Ascending aorta (tissue), 2 donors: ENCODE data around the gene OCRL. TPM values are rescaled to one million over a fixed set of nuclear protein-coding genes. Genes with fewer than 3 reads are reported as not detected.

ENCODE experiments used
- DNase-seq, 2 donors: peaks; one replicate each; pipeline ENCODE4 v3.0.0-alpha.2; 2019; ENCODE audit warnings: low spot score in 2 of 2
- H3K27ac ChIP-seq, 2 donors: fragments of 200-600 bp; sonication (generic); one replicate each; pipeline ENCODE4 v1.5.1; 2016 to 2017; ENCODE audit warnings: mild to moderate bottlenecking in 1 of 2
- H3K27me3 ChIP-seq: fragments of 200-600 bp; sonication (generic); one replicate; pipeline ENCODE4 v1.5.1; 2017
- H3K36me3 ChIP-seq, 2 donors: fragments of 200-600 bp; sonication (generic); one replicate each; pipeline ENCODE4 v1.5.1; 2016
- H3K4me1 ChIP-seq, 2 donors: fragments of 200-600 bp; sonication (generic); one replicate each; pipeline ENCODE4 v1.5.1; 2016 to 2017; ENCODE audit warnings: mild to moderate bottlenecking in 1 of 2
- H3K4me3 ChIP-seq, 2 donors: fragments of 200-600 bp; sonication (generic); one replicate each; pipeline ENCODE4 v1.5.1; 2016 to 2017; ENCODE audit warnings: mild to moderate bottlenecking in 1 of 2
- H3K9me3 ChIP-seq, 2 donors: fragments of 200-600 bp; sonication (generic); one replicate each; pipeline ENCODE4 v1.5.1; 2016
- intact Hi-C: fragments of 100-400 bp; cut with DNase I; formaldehyde crosslinking; loops from one replicate; pipeline ENCODE4 v1.15.1; 2023
- total RNA-seq: library from RNA; depleted of rRNA; stranded (reverse); fragments of >200 nt; gene quantifications from one replicate; pipeline ENCODE4 v1.1.0, GENCODE V29; 2016
- TF ChIP-seq, protein P1 (sequence below), 3 experiments: fragments of 200-600 bp in 2 of 3; fragments of 450-650 bp in 1 of 3; sonication (generic) in 2 of 3; IDR thresholded peaks; one replicate each; pipeline ENCODE4 v1.5.1; 2016 to 2019; ENCODE audit warnings: antibody characterized with exemption in 3 of 3, mild to moderate bottlenecking in 1 of 3, moderate library complexity in 1 of 3

The OCRL gene
- total RNA-seq, 1 donor from 2014 or later: 22.4 TPM

DNA sequence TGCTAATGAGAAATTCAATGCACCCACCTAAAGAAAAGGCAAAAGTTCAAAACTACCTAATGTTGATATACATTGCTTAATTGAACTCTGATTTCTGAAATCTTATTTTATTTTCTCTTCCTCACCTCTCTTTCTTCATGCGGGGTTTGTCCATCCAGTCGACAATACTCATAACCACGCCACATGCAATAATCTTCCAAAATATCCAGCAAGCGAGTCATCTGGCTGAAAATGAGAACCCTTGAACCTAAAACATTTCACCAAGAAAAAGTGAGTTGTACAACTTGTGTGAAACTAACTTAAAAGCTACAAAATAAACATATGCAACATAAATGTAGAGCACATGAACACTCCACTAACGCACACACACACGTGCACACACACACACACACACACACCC is 43.4 kb upstream of the OCRL start:
- Histone ChIP-seq H3K36me3 (peaks cover 2 to 11% of the 10 kb centered on the region in 2 donors), H3K4me3 (no peak overlapping the region), H3K27ac (no peak overlapping the region), H3K4me1 (no peaks in the 10 kb centered on the region), H3K9me3 (no peaks in the 10 kb centered on the region), H3K27me3 (no peaks in the 10 kb centered on the region)
- TF ChIP-seq, protein P1, sequence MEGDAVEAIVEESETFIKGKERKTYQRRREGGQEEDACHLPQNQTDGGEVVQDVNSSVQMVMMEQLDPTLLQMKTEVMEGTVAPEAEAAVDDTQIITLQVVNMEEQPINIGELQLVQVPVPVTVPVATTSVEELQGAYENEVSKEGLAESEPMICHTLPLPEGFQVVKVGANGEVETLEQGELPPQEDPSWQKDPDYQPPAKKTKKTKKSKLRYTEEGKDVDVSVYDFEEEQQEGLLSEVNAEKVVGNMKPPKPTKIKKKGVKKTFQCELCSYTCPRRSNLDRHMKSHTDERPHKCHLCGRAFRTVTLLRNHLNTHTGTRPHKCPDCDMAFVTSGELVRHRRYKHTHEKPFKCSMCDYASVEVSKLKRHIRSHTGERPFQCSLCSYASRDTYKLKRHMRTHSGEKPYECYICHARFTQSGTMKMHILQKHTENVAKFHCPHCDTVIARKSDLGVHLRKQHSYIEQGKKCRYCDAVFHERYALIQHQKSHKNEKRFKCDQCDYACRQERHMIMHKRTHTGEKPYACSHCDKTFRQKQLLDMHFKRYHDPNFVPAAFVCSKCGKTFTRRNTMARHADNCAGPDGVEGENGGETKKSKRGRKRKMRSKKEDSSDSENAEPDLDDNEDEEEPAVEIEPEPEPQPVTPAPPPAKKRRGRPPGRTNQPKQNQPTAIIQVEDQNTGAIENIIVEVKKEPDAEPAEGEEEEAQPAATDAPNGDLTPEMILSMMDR (IDR thresholded peaks at IDR 0.05): no peak
- intact Hi-C loops: no loop called here
- no peak for DNase-seq

GRCh38 chrX:129497146-129497843 is 42.8 kb upstream of the OCRL start:
- H3K27ac ChIP-seq: no peak overlapping the region
- H3K27me3 ChIP-seq: no peaks in the 10 kb centered on the region
- no peaks in the 10 kb centered on the region for H3K9me3 ChIP-seq
- intact Hi-C loops: no loop called here
- H3K36me3 ChIP-seq: peaks cover 7 to 17% of the 10 kb centered on the region in 2 donors
- TF ChIP-seq, protein P1 (IDR thresholded peaks at IDR 0.05): no peak
- no peak for DNase-seq
- no peaks in the 10 kb centered on the region for H3K4me1 ChIP-seq
- H3K4me3 ChIP-seq: no peak overlapping the region

- TF ChIP-seq, protein P1 (IDR thresholded peaks at IDR 0.05): no peak
- intact Hi-C loops: no loop called here
- Histone ChIP-seq H3K9me3 (no peaks in the 10 kb centered on the region), H3K27ac (no peak overlapping the region), H3K27me3 (no peaks in the 10 kb centered on the region), H3K36me3 (peaks cover 7% of the 10 kb centered on the region in 2 donors), H3K4me1 (no peaks in the 10 kb centered on the region), H3K4me3 (no peak overlapping the region)
- no peak for DNase-seq
Observed at GRCh38 chrX:129510331-129510730, 29.7 kb upstream of the OCRL start.

GRCh38 chrX:129511689-129512088 is 28.4 kb upstream of the OCRL start:
- Histone ChIP-seq H3K9me3 (no peaks in the 10 kb centered on the region), H3K4me1 (no peaks in the 10 kb centered on the region), H3K36me3 (peaks cover 7 to 12% of the 10 kb centered on the region in 2 donors), H3K4me3 (no peak overlapping the region), H3K27me3 (no peaks in the 10 kb centered on the region), H3K27ac (no peak overlapping the region)
- intact Hi-C loops: no loop called here
- DNase-seq: no peak
- TF ChIP-seq, protein P1 (IDR thresholded peaks at IDR 0.05): no peak

GRCh38 chrX:129512409-129512808 is 27.6 kb upstream of the OCRL start:
- TF ChIP-seq, protein P1 (IDR thresholded peaks at IDR 0.05): no peak
- no peak overlapping the region for H3K4me3 ChIP-seq
- no peak for DNase-seq
- no peaks in the 10 kb centered on the region for H3K27me3 ChIP-seq
- intact Hi-C loops: no loop called here
- no peaks in the 10 kb centered on the region for H3K4me1 ChIP-seq
- no peaks in the 10 kb centered on the region for H3K9me3 ChIP-seq
- peaks cover 6 to 11% of the 10 kb centered on the region in 2 donors for H3K36me3 ChIP-seq
- H3K27ac ChIP-seq: no peak overlapping the region
